GM18867 (cell line): ENCODE results near the gene MTCL1.

Experiments
- ATAC-seq: cut with Tn5 transposase; IDR thresholded peaks from one replicate; pipeline ENCODE4 v1.9.1; 2021; ENCODE audit warnings: mild to moderate bottlenecking, moderate library complexity; ENCODE audit not compliant: unreplicated experiment

The MTCL1 gene

DNA sequence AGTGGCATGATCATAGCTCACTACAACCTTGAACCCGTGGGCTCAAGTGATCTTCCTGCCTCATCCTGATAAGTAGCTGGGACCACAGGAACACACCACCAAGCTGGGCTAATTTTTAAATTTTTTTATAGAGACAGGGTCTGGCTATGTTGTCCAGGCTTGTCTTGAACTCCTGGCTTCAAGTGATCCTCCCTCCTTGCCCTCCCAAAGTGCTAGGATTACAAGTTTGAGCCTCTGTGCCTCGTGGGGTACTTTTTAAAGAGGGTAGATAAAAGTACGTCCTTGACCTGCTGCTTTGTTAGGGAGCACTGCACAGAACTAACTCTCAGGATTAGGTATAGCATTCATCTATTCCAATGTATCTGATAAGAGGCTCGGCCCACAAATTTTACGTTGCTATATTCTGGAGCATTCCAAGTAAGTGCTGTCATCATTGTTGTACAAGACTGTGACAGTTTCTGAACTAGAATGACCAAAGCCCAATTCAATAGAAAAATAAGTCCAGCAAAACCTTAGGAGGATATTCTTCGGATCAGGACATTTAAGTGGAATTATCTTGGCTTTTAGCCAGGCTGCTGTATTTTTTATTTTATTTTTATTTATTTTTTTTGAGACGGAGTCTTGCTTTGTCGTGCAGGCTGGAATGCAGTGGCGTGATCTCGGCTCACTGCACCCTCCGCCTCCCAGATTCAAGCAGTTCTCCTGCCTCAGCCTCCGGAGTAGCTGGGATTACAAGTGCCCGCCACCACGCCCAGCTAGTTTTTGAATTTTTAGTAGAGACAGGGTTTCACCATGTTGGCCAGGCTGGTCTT is 4.1 kb downstream of the MTCL1 start:
- ATAC-seq = no peak

DNA sequence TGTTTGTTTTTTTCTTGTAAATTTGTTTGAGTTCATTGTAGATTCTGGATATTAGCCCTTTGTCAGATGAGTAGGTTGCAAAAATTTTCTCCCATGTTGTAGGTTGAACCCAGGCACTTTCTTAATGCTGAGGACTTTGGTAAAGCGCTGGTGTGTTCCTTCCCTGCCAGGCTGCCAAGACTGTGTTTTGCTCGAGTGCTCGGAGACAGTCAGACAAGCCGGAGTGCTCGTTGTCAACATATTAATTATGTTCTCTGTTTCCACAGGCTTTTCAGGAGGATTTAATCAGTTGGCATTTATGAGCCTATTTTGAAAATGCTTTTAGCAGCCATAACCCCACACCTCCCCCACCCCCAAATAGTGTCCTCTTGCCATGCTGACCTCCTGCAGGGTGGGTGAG is 6.4 kb downstream of the MTCL1 start:
- ATAC-seq = no peak

DNA sequence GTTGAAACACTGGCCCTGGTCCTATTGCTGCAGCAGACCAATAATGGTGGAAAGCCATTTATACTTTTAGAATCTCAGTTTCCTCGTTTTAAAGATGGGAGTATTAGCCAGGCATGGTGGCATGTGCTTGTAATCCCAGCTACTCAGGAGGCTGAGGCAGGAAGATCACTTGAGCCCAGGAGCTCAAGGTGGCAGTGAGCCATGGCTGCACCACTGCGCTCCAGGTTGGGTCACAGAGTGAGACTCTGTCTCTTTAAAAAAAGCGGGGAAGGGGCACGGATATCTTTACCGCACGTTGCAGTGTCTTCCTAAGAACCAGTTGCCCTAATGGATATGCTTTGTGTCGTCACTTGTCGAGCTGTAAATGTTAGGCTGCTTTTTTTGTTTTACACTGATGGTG is 8.3 kb downstream of the MTCL1 start:
- ATAC-seq = no peak

DNA sequence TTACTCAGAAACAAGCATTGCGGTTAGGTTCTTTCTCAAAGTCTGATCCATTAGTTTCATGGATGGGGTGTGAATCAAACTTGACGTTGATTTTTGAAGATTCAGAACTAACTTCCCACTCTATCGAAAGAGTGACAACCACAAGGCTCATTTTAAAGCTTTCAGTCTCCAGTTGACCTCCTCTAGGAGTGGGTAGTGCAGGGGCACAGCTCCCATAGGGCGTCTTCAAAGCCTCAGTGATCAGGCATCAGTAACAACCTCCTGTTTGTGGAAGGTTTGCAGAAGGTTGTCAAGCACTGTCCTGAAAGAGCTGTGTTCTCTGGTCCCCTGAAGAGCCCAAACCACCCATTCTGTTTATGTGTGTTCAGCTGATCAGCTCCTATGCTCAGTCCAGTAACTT is 10.2 kb downstream of the MTCL1 start:
- ATAC-seq = no peak

DNA sequence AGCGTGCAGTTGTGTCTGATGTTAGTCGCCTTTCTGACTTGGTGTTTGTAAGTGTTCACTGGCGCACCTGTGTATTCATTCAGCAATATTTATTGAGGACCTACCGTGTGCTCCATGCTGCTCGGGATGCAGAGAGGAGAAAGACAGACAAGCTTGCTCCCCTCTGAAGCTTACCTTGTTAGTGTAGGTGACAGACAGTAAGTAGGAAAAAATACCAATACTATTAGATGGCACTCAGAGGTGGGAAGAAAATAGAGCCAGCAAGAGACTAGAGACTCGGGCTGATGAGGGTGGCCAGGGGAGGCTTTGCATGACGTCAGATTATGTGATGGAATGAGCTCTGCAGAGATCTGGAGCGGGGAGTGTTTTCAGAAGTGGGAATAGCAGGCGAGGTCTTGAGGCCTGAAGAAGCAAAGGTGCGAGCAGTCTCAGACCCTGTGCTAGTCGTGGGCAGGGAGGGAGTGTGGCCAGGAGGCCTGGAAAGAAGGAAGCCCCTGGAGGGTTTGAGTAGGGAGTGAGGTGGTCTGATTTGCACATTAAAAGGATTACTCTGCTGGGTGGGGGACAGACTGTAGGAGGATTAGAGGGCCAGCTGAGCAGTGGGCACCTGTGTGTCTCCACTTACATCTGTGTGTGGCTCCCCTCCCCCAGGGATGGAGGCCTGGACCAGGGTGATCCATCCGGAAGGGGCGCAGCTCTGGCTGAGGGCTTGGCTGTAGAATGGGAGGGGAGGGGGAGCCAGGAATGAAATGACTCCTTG is 11.8 kb downstream of the MTCL1 start:
- ATAC-seq = no peak

DNA sequence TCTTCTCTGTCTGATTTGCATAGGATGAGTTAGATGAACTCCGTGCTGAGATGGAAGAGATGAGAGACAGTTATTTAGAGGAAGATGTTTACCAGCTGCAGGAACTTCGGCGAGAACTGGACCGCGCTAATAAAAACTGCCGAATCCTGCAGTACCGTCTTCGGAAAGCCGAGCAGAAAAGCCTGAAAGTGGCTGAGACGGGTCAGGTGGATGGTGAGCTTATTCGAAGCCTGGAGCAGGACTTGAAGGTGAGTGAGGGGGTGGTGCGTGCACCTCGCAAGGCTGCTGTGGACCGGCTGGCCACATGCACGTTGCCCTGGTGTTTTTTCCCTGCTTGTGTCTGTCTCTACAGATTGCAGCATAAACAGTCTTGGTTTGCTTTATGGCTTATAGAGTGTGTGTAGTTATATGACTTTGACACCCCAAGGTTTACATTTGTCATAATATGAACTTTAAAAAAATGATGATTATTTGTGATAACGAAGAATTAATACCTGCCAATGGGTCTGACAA is 13.1 kb downstream of the MTCL1 start:
- no peak for ATAC-seq

DNA sequence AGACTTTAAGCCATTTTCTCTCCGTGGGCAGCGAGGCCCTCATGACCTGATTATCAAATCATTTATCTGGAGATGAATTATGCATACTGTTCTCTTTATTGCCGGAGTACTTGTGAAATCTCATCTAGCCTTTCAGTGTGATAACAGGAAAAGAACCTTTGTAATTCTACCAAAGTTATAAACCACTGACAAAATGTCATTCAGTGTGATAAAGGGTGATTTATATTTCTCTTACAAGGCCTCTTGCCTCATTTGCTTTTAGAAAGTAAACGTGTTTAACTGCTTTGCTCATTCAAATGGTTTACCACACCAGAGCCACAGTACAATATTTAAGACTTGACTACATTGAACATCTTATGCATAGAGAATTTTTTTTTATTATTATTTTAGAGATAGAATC is 13.8 kb downstream of the MTCL1 start:
- no peak for ATAC-seq

DNA sequence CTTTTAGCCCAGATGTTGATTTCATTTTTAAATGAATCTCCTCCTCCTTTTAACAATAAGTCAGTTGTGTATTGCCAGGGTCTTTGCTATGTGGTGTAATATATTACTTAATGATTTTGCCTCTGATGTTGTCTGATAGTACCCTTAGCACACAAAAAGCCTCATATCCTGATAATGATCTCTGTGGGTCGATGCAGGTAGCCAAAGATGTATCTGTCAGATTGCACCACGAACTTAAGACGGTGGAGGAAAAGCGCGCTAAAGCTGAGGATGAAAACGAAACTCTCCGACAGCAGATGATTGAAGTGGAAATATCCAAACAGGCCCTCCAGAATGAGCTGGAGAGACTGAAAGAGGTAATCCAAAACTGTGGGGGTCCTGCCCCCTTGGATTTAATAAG is 14.8 kb downstream of the MTCL1 start:
- ATAC-seq = no peak

DNA sequence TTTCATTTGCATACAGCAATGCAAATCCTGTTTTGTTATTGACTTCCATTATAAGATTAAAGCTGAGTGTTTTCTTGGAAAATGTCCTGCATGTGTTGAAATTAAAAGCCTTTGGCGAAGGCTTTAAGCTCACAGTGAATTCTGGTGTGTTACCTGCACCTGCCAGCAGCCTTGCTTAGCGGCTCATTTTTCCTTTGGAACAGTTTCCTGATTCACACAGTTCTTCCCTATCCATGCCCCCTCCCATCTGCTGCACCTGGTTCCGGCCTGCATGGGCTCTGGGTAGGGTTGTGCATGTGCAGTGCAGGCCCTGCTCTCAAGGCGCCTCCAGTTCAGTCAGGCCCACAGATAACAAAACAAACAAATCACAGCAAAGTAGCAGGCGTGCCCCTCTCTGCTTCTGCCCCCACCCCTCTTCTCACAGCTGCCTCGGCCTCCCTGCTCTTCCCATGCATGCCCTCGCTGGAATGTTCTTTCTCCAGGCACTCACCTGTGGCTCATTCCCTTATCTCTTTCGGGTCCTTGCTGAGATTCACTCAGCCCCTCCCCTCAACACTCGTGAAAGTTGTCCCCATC is 15.8 kb downstream of the MTCL1 start:
- no peak for ATAC-seq

DNA sequence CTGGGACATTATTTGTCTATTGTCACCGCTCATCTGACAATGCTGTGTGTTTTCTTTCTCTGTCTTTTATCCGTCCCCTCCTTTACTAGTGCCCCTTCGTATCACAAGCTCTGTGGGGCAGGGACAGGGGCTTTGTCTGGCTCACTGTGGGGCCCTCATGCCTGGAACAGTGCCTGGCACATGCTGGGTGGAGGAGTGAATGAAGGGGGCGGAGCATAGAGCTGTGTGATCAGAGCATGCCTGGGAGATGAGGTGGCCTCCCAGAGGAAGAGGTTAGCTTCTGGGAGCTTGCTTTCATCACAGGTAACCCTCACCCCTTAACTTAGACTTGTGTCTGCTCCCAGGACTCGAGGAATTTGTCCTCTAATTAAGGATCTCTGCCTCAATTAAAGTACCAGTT is 16.4 kb downstream of the MTCL1 start:
- ATAC-seq = no peak

DNA sequence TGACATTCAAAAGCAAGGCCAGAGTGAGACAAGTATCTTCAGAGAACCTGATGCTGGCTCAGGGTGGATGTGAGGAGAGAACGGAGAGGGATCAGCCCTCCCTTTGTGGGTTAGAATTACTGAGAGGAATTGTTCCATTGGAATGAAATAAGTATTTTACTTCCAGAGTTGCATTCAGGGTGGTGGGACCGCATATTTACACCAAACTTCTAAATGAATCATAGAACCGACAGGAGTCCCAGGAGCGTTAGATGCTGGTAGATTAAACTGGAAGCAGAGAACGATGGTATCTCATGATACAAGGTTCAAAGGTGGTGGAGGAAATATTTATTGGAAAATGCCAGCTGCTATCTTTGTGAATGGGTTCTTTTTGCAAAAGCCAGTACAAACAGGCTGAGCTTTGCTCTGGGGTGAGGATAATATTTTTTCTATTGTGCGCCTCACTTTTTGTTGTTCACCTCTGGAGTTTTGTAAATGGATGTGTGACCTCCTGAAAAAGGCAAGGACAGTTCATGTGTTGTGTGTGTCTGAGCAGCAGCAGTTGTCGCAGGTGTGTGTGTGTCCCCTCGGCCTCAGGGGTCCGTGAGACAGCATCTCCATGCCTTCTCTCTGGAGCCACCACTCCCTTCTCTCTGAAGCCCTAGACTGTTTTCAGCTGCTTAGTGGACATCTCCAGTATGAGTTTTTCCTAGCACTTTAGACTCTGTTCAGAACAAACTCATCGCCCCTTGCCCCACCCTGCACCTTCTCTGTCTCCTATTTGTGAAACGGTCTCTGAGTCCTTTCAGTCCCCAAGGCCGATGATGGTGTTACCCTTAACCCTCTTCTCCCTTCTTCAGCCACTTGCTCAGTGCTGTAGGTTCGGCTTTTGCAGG is 17.8 kb downstream of the MTCL1 start:
- no peak for ATAC-seq

DNA sequence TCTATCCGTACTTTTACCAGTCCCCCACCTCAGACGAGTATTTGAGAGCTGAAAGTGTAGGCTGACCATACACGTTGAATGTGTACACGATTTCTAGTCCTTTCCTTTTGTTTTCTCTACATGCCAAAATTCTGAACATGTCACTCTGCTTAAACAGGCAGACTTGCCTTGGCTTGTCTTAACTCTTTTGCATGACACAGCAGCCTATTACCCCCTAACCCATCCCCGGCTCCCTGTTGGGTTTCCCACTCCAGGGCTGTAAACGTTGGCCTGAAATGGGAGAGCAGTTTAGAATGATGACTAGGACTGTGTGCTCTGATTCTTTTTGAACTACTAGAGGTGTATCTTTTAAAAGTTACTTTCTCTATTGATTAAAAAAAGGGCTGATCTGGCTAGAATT is 19.1 kb downstream of the MTCL1 start:
- no peak for ATAC-seq

DNA sequence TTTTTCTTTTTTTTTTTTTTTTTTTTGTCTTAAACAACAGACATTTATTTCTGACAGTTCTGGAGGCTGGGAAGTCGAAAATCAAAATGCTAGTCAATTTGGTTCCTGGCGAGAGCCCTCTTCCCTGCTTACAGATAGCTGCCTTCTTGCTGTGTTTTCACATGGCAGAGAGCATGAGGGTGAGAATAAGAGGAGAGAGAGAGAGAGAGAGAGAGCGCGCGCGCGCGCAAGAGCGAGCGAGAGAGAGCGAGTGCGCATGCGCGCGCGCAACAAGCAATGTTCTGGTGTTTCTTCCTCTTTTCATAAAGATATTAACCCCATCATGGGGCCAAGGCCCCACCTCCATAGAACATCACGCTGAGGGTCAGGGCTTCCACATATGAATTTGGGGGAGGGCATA is 20.9 kb downstream of the MTCL1 start:
- no peak for ATAC-seq

DNA sequence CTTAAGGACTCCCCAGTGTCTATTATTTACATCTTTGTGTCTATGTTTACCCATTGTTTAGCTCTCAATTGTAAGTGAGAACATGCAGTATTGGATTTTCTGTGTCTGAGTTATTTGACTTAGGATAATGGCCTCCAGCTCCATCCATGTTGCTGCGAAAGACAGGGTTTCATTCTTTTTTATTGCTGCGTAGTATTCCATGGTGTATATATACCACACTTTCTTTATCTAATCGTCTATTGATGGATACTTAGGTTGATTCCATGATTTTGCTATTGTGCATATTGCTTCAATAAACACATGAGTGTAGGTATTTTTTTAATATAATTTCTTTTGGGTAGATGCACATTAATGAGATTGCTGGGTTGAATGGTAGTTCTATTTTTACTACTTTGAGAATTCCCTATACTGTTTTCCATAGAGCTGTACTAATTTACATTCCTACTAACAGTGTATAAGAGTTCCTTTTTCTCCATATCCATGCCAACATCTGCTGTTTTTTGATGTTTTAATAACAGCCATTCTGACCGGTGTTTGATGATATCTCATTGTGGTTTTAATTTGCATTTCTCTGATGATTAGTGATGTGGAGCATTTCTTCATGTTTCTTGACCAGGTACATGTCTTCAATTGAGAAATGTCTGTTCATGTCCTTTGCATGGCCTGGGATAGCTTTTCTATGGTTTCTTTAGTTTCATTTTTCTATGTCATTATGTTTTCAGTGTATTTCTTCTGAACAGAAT is 21.8 kb downstream of the MTCL1 start:
- ATAC-seq = no peak

DNA sequence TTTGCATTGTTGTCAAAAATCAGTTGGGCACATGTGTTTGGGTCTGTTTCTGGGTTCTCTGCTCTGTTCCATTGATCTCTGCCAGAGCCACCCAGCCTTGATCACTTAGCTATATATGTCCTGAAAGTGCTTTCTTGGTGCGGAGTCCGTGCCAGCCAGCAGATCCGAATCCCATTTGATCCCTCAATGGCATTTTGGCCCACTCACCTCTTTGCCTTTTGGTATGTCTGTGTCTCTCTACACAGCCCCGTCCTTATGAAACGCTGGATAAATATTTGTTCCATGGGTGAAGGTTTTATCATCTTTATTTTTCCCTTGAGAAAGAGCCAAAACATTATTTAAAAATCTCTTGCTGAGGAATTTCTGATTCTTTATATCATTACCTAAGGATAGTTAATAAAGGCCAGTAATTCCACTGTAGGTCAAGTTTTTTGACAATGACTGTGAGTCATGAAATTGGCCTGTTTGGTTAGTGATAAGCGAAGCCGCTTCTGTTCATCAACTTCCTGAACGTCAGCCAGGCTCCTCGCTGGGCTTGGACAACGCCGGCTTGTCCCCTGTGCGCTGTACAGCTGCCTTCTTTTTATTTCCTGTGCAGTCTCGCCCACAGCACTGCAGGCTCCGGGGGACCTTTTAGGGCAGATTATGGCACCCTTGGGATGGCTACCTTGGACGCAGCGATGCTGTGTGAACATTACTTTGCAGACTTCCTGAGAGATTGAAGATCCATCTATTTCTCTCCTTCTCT is 24.9 kb downstream of the MTCL1 start:
- no peak for ATAC-seq

DNA sequence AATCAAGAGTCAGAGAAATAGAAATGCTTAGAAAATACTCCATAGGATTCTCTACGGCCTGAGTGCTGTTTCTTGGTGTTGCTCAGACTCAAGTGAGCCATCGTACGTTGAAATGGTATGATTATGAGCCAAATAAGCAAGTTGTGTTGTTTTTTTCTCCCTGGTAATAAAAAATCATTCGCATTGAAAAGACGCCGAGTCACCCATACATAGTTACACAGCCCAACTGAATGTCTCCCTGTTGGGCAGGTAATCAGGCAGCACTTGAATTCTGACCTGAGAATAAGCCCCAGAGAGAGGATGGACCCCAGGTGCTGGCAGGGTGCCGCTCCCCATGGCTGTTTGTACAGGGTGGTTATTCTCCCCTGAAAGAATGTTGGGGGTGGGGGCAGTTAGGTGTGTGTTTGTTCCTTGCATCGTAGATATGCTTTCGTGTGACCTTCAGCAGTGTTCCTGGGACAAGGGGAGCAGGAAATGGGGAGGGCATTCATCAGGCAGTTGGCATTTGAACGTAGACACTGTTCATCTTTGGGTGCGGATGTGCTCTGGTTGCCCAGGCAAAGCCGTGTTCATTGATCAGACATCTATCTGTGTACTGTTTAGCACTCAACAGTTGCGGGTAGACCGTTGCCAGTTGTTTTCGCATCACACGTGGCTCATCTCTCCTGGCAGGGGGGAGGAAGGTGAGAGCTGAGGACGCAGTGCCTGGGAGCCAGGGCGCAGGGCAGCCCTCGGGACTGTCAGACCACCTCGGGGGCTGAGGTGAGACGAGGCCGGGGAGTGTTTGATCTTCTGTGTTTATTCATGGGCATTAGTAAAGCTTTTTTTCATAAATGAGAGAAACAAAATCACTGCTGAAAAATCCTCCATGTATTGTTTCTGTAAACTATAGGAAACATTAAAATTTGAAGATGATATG is 27.3 kb downstream of the MTCL1 start:
- ATAC-seq = no peak

DNA sequence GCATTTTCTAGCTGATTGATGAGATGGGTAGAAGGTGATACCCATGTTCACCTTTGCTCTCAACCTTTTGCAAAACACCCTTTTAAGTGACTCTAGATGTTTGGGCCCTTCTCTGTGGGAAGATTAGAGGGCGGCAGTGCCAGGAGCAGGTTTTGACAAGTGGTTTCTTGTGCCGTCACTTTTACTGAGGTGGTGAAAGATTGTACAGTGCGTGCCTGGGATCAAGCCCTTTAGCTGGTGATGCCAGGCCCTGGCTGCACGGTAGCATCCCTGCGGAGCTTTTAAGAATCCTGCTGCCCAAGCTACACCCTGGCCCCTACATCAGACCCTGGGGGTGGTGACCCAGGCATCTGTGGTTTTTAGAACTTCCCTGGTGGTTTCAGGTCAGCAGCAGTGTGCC is 29.1 kb downstream of the MTCL1 start:
- no peak for ATAC-seq

DNA sequence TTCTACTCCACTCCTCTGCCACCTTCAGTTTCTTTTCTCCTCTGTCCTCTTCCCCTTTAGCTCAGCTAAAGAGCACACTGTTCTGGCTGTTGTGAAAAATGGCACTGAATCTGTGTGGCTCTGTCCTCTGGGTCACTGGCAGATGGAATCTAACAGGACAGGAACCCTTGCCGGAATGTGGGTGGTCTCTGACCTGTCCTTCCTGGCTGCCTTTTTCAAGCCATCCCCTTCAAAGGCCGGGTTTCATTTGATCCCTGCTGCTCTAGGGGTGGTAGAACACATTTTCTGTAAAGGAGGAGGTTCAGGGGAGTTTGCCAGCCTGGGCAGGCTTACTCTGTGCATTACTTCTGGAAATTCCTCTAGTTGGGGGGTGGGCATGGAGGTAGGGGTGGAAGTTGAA is 29.9 kb downstream of the MTCL1 start:
- no peak for ATAC-seq

DNA sequence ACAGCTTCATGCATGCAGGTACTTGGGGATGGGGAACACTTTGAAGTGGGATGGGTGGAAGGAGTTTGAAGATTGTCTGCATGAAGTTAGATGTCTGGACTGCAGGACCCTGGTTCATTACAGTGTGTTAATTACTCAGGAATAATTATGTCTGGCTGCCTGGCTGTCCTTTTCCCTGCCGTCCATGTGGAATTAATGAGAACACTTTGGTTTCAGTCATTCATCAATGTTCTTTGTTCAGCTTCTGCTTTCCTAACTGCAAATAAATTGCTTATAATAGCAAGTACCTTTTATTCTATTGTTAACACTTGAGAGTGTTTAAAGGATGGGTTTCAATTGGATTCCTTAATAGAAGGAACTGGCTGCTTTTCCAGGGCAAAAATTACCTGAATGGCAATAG is 35.8 kb downstream of the MTCL1 start:
- ATAC-seq = no peak
